Measurements from ENCODE around the gene CEBPE.

The CEBPE gene

DNA sequence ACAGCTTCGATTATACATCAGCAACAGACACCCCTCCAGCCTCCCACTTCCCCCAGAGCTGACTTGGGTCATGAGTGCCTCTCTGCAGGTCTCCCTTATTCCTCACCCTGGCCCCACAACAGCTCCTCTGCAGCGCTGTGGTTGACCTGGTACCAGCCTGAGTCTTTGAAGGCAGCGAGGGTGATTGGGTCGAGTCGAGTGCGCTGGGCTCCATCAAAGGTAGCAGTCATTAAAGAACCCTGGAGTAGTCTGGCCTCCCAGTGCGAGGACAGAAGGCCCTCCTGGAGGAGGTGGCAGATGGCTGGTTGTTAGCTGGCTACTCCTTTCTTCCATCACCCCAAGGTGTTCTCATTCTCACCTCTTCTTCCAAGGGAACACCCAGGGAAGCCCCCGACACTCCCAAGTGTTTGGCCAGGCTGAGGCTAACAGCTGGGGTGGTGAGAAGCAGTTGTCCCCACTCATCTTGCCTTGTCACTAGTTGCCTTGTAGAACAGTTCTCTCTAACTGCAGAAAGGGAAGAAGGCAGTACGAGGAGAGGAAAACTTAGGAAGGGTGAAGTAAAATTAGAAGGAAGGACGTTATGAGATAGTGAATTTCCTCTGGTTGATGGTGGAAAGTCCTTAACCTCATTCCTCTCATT, 16.9 kb downstream of the CEBPE start:
- DNase-seq = no peak

- no peak for DNase-seq
These were observed 17.7 kb downstream of the CEBPE start for GRCh38 chr14:23101213-23101970.

GRCh38 chr14:23099212-23099861, 19.7 kb downstream of the CEBPE start:
- no peak for DNase-seq

- DNase-seq = no peak
These were observed 21.3 kb downstream of the CEBPE start for GRCh38 chr14:23097786-23098185.

GRCh38 chr14:23095196-23096108, 23.6 kb downstream of the CEBPE start, which contains the start of gene C14orf119:
Gene C14orf119 (plus strand): TSS chr14:23095505. CDS start chr14:23097659, 2,154 bp downstream.
- DNase-seq = no peak

- no peak for DNase-seq
These were observed 24.3 kb downstream of the CEBPE start, which contains the start of gene ACIN1 for GRCh38 chr14:23094666-23095195. Gene ACIN1 (minus strand): TSS chr14:23095136. CDS start chr14:23095112, 24 bp downstream.

DNA sequence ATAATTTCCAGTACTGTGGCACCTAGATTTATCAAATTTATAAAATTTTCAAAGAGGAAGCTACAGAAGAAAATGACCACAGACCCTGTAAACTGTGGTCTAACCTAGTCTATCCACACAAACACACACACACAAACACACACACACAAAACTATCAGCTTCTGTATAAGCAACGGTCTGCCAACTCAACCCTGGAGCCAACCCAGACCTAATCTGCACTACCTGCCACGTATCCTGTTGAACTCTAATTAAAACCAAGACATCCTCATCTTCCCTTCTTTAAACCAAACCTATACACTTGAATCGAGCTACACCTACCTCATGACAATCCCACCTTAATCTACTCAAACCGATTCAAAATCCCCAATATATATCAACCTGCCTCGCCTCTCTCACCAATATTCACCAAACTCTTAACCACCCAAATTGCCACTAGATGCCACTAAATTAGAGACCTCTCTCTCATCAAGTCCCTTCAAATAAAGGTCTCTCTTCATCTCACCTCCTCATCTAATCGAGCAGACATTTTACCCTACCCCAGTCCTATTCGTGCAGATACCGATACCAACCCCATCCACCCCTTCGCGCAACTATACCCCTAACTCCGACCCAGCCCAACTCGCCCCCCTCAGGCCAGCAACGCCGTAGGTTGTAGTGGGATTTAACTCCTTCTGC, 24.9 kb downstream of the CEBPE start:
- no peak for DNase-seq

DNA sequence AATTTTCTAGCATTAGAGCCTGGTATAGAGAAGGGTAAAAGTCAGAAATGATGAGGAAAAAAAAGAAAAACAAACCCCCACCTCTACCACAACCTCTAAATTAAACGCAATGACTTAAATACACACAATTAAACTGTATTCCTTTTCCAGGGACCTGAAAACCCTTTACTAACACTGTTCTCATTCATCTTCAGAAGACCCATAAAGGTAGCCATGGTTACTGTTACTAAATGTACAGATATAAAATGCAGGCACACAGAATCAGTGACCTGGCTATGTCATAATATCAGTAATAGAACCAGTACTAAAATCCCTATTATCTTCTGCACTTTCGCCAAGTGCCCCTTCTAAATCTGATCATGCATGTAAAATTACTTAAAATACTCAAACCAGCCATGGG, 25.5 kb downstream of the CEBPE start:
- DNase-seq = no peak

DNA sequence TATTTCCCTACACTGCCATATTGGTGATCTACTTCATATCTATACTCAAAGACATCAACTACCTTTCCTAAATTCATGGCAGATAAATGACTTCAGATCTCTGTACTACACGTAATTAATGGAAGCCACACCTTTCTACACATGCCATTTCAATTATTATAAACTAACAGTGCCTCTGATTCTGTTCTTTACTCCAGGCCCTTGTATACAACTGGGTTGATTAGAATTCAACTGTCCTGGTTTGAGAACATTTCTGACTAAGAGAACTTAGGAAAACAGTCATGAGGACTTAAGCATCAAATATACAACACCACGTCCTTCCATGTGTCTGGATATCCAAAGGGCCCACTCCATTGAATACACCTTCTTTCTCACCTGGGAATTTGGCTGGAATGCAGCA, 26.0 kb downstream of the CEBPE start:
- DNase-seq = no peak

DNA sequence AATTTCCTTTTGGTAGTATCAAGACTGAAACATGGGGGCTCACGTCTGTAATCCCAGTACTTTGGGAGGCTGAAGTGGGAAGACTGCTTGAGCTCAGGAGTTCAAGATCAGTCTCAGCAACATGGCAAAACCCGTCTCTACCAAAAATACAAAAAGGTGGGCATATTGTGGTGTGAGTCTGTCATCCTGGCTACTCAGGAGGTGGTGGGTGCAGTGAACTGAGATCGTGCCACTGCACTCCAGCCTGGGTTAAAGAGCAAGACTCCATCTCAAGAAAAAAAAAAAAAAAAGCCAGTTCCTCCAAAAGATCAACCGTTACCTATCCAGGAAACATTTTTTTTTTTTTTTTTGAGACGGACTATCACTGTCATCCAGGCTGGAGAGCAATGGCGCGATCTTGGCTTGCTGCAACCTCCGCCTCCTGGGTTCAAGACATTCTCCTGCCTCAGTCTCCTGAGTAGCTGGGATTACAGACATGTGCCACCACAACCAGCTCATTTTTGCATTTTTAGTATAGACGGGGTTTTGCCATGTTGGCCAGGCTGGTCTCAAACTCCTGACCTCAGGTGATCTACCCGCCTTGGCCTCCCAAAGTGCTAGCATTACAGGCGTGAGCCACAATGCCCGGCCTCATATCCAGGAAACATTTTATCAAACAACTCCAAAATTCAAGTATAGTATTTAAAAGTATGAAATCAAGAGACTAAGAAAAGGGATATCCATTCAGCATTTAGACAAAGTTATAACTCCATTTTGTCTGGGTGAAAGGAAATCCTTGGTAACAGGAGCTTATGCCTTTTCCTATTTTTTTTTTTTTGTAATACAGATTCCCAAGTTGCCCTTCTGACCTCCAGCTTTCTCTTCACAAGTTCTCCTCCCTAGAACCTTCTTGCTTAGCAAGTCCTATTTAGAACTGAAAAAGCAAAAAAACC, 27.5 kb downstream of the CEBPE start:
- DNase-seq = no peak

DNA sequence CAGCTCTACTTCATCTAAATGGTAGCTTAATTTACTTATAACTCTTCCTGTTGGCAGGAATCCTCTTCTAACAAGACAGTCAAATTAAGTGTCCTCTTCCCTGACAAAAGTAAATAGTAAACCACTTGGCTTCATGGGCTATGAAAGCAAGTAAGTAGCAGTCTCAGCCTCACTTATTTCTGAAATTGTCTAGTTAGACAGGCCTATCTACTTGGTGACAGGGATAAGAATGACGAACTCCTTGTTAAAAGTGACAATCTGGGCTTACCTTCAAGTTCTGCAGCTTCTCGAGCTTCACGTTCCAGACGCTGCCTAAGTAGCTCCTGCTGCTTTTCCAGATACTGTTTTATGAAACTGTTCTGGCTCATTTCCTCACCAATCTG, 28.8 kb downstream of the CEBPE start:
- DNase-seq = no peak

DNA sequence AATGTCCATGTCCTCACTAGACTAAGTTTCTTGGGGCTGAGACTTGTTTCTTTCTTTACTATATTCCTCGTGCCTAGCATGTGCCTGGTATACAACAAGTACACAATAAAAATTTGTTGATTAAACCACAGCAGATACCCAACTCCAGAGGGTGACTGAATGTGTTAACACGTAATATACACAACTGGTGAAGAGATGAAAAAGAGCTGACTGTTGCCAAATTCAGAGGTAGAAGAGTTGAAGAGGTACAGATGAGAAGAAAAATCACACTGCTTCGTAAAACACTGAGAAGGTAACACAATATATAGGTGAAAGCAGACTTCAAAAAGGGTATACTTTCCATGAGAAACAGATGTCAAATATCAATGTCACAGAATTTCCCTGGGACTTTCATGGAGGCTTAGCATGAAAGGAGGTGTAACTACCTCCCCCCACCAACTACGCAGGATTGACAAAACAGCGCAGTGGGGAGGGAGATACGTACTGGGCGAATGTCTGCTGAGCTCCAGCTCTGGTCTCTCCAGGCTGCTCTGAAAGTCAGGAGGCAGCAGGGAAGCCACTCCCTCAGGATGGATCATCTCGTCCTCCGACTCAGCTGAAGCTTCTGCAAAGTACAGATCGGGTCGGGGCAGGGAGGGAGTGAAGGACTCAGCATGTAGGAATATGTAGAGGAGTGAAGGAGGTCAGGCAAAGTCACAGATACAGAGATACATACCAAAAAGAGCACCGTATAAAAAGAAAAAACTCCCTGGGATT, 29.4 kb downstream of the CEBPE start:
- no peak for DNase-seq

DNA sequence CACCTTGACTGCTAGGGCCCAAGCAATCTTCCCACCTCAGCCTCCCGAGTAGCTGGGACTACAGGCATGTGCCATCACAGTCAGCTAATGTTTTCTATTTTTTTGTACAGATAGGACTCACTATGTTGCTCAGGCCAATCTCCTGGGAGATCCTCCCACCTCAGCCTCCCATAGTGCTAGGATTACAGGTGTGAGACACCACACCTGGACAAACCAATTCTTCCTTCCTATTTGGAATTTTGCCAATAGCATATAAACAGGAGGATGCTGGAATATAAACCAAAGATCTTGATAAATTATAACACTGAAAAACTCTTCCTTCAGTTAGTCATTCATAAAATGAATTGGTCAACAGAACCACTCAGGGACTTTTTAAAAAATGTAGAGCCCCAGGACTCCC, 32.5 kb downstream of the CEBPE start:
- DNase-seq = no peak

DNA sequence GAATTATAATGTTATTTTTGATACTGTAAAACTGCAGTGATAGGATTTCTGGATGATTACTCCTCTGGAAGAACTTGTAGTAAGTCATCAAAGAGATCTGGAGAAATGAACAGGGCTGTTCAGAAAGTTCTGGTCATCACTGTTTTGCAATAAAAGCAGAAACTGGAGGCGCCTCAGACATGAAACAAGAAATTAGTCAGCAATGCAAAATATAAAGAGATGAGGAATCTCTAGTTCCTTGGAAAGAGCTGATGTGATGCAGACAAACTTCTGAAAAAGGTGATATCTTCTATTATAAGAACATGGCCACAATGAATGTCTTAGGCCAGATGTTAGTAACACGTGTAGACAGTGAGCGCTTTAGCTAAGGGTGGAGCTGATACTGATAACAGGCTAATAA, 33.6 kb downstream of the CEBPE start:
- no peak for DNase-seq

DNA sequence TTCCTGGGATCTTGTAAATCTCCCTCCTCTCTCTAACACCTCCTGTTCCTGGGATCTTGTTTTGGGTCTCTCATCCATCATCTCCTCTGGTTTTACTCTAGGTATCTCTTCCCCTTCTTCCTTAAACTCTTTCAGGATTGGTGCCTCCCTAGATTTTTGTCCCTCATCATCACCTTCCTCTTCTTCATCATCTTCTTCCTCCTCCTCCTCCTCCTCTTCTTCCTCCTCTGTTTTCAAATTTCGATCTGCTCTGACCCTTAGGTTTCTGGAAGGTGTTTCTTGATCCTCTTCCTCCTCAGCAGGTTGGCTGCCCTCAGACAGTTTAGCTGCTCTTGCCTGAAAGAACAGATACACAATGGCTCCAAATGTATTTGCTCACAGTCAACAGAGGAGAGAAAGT, 38.6 kb downstream of the CEBPE start:
- DNase-seq = no peak

- DNase-seq = no peak
These were observed 39.3 kb downstream of the CEBPE start for GRCh38 chr14:23079716-23080115.

DNA sequence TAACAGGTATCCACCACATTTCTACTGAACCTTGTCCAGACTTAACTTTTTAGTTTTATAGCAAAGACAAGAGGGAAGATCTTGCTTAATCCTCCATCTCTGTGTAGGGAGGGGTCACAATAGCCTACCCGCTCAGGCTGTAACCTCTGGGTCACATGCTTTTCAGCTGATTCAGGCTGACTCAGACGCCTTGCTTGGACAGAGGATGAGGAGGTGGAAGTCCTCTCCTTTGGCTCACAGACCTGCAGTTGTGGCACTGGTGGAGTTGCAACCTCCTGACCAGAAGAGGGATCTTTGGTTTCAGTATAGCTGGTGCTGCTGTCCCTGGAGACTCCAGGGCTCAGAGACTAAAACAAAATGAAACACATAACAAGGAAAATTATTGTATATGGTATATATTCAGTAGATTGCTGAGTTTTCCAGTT, 40.4 kb downstream of the CEBPE start:
- DNase-seq = no peak

- no peak for DNase-seq
These were observed 41.1 kb downstream of the CEBPE start for GRCh38 chr14:23077962-23078361.

DNA sequence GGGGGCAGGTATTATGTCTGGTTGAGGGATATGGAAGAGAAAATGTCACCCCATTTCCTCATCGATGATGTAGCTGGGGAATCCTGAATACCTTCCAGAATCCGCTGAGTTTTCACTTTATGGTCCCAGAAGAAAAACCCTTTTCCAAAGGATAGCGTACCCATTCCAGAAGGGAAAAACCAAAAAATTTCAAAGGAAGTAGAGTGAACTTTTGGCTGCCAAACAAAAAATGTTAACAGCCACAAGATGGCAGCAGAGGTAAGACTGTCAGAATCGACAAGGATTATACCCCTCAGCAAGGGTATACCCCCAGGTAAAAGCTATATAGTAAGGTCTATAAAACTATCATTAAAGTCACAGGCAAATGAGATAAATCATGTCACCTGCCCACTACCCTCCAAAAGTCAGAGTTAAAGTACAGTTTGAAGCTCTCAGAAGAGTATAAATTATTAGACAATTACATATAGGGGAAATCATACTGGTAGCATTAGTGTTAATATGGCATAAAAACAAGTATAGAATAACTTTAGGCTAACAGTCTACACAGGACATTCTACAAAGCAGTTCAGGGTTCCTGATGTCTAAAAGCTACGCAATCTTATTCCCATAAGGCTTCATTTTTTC, 42.2 kb downstream of the CEBPE start:
- DNase-seq = no peak
